Loucy (cell line): ENCODE measurements around the gene ACTA2.

ENCODE experiments used
- CTCF ChIP-seq: fragments of 200-600 bp; sonication (generic); conservative IDR thresholded peaks from 2 replicates; pipeline ENCODE4 v1.5.1; 2014; ENCODE audit warnings: mild to moderate bottlenecking, antibody characterized with exemption, low read length
- EZH2phosphoT487 ChIP-seq: fragments of 200-600 bp; IDR thresholded peaks from 2 replicates; pipeline ENCODE4 v1.6.1; 2018; ENCODE audit warnings: antibody characterized with exemption, mild to moderate bottlenecking, moderate library complexity, borderline replicate concordance

GRCh38 chr10:88987840-88988239 is 35.3 kb upstream of the ACTA2 start:
- TF ChIP-seq CTCF (no peak), EZH2phosphoT487 (no peak)
